GM12878 (cell line): Measurements from ENCODE around the gene PCDHB6. TPM values are rescaled to one million over a fixed set of nuclear protein-coding genes. Genes with fewer than 3 reads are reported as not detected.
A peak's percentile ranks its signal among the peaks of the same experiment; 100 is the strongest.
"Not testable (repeated sequence)": the region's sequence is repeated elsewhere in the genome, so short reads cannot be mapped to it uniquely, and the experiment has no call there.

ENCODE experiments used
- ATAC-seq: fragments of 200-7000 bp; cut with Tn5 transposase; 3 replicates; pipeline ENCODE4 v1.9.1; 2020; ENCODE audit warnings: mild to moderate bottlenecking, moderate library complexity
- BruUV-seq: library from RNA; stranded (reverse); fragments of 400-500 nt; replicated peaks from 2 replicates; lab custom pipeline; 2021; lab: Mats Ljungman, UMichigan
- CTCF ChIA-PET: fragments of 300-600 bp; sonication (Branson Sonifier 250); formaldehyde crosslinking; extraction: SDS; loops from one replicate; lab custom pipeline; 2021; ENCODE audit warnings: inconsistent platforms; lab: Yijun Ruan, JAX
- POLR2A ChIA-PET: fragments of 350-600 bp; formaldehyde crosslinking; extraction: SDS; loops from one replicate; lab custom pipeline; 2021; ENCODE audit warnings: inconsistent platforms; lab: Charles Lee
- RAD21 ChIA-PET: fragments of 300-600 bp; sonication (Branson Sonifier 250); formaldehyde crosslinking; loops from one replicate; lab custom pipeline; 2023; ENCODE audit warnings: antibody characterized with exemption; ENCODE audit not compliant: unreplicated experiment; lab: Charles Lee
- SMC1A ChIA-PET: fragments of 300-600 bp; sonication (Branson Sonifier 250); formaldehyde crosslinking; loops from one replicate; lab custom pipeline; 2023; ENCODE audit not compliant: unreplicated experiment, uncharacterized antibody; lab: Charles Lee
- DNase-seq: peaks from one replicate; pipeline ENCODE4 v3.0.0-alpha.2; 2011; ENCODE audit warnings: low read depth, low spot score
- FAIRE-seq: peaks from 3 replicates; lab custom pipeline; 2011; peaks lifted over from hg19 to GRCh38; lab: Jason Lieb, UNC
- H2AFZ ChIP-seq: 2 replicates; pipeline ENCODE4 v1.6.0; 2011; ENCODE audit warnings: low read depth, low read length, control low read depth; ENCODE audit not compliant: control insufficient read depth
- H3K27ac ChIP-seq: 2 replicates; pipeline ENCODE4 v1.5.1; 2011; ENCODE audit warnings: control low read depth; ENCODE audit not compliant: control insufficient read depth, insufficient read depth
- H3K27me3 ChIP-seq, 2 experiments: replicated peaks in 1 of 2; 2 replicates each; pipeline versions ENCODE4 v1.6.0 to v1.6.1; 2011; ENCODE audit warnings: low read length in 1 of 2; ENCODE audit not compliant: control insufficient read depth in 2 of 2, insufficient read depth in 2 of 2
- H3K36me3 ChIP-seq, 2 experiments: 2 replicates each; pipeline ENCODE4 v1.5.1; 2011; ENCODE audit warnings: low read length in 1 of 2; ENCODE audit not compliant: control insufficient read depth in 2 of 2, insufficient read depth in 2 of 2
- H3K4me1 ChIP-seq: 2 replicates; pipeline ENCODE4 v1.6.1; 2011; ENCODE audit warnings: mild to moderate bottlenecking, low read length, moderate library complexity, mixed read lengths; ENCODE audit not compliant: control insufficient read depth, insufficient read depth
- H3K4me2 ChIP-seq: 2 replicates; pipeline ENCODE4 v1.6.0; 2011; ENCODE audit warnings: control low read depth; ENCODE audit not compliant: control insufficient read depth, insufficient read depth
- H3K4me3 ChIP-seq: fragments of 200-600 bp; sonication (generic); 2 replicates; pipeline ENCODE4 v1.5.1; 2016
- H3K79me2 ChIP-seq: 2 replicates; pipeline ENCODE4 v1.6.0; 2011; ENCODE audit warnings: low read length; ENCODE audit not compliant: control insufficient read depth, insufficient read depth
- H3K9ac ChIP-seq: 2 replicates; pipeline ENCODE4 v1.8.0; 2011; ENCODE audit warnings: low read length, control low read depth, mixed read lengths; ENCODE audit not compliant: control insufficient read depth, insufficient read depth
- H3K9me3 ChIP-seq: replicated peaks from 3 replicates; pipeline ENCODE4 v1.5.1; 2011; ENCODE audit warnings: mild to moderate bottlenecking, low read length; ENCODE audit not compliant: control insufficient read depth, insufficient read depth
- H4K20me1 ChIP-seq: 2 replicates; pipeline ENCODE4 v1.6.0; 2011; ENCODE audit not compliant: control insufficient read depth, insufficient read depth
- ATF3 ChIP-seq: IDR thresholded peaks from 2 replicates; pipeline ENCODE4 v1.6.1; 2011; ENCODE audit warnings: low read depth, mild to moderate bottlenecking, low read length, moderate library complexity, borderline replicate concordance; ENCODE audit errors: extremely low read depth
- MEF2B ChIP-seq: fragments of 450-650 bp; IDR thresholded peaks from 2 replicates; pipeline ENCODE4 v1.6.1; 2018; ENCODE audit warnings: mild to moderate bottlenecking, moderate library complexity; ENCODE audit not compliant: partially characterized antibody, poor library complexity, severe bottlenecking
- RAD21 ChIP-seq: IDR thresholded peaks from 2 replicates; pipeline ENCODE4 v1.6.1; 2011; ENCODE audit warnings: mild to moderate bottlenecking, low read depth, low read length, moderate library complexity; ENCODE audit not compliant: insufficient read depth
- SREBF2 ChIP-seq: IDR thresholded peaks from 2 replicates; pipeline ENCODE4 v1.6.1; 2012; ENCODE audit warnings: mild to moderate bottlenecking, low read length
- ZNF217 ChIP-seq: fragments of 450-650 bp; IDR thresholded peaks from 2 replicates; pipeline ENCODE4 v1.6.1; 2017; ENCODE audit warnings: antibody characterized with exemption, mild to moderate bottlenecking
- WGBS: methylation state at CpG from one replicate; pipeline ENCODE4 v1.1.6; 2016; ENCODE audit warnings: low lambda C conversion rate; ENCODE audit not compliant: insufficient replicate concordance, insufficient coverage; ENCODE audit errors: missing lambda C conversion rate; 5-methylcytosine and 5-hydroxymethylcytosine counted together
- in situ Hi-C: fragments of 300-500 bp; cut with MboI; formaldehyde crosslinking; loops from 9 replicates; pipeline ENCODE4 v1.14.3; 2018; ENCODE audit warnings: mixed read lengths
- intact Hi-C: fragments of 100-400 bp; cut with micrococcal nuclease; formaldehyde crosslinking; loops from one replicate; pipeline ENCODE4 v1.14.2; 2022; ENCODE audit not compliant: unreplicated experiment
- polyA plus RNA-seq, 11 experiments: library from polyadenylated mRNA; depleted of rRNA in 4 of 11; unstranded in 6 of 11; stranded (reverse) in 5 of 11; fragments of >200 nt; fragmentation: Nextera tagmentation in 4 of 11; fragmentation: Illumina TruSeq in 1 of 11; extraction: Ambion mirVana in 4 of 11; extraction: Trizol in 1 of 11; gene quantifications; 1 replicate in 1 of 11; 2 replicates in 10 of 11; pipeline versions ENCODE4 v1.2.1 to v1.2.3, GENCODE V29; 2011 to 2016; ENCODE audit warnings: inconsistent platforms in 2 of 11, missing spikeins in 2 of 11, low read depth in 1 of 11
- total RNA-seq, 4 experiments: library from RNA; depleted of rRNA in 3 of 4; stranded (reverse); fragments of >200 nt in 3 of 4; fragmentation: Illumina TruSeq in 1 of 4; extraction: Trizol in 1 of 4; gene quantifications; 2 replicates each; pipeline versions ENCODE4 v1.2.1 to v1.2.3, GENCODE V29; 2013 to 2021
- TF ChIP-seq, protein P1 (sequence below), 3 experiments: IDR thresholded peaks in 2 of 3; conservative IDR thresholded peaks in 1 of 3; 2 replicates each; pipeline ENCODE4 v1.5.1; 2011; ENCODE audit warnings: low read depth in 3 of 3, low read length in 3 of 3, mild to moderate bottlenecking in 3 of 3, control low read depth in 2 of 3, moderate library complexity in 2 of 3, inconsistent platforms in 1 of 3, mixed read lengths in 1 of 3; ENCODE audit not compliant: control insufficient read depth in 2 of 3, insufficient read depth in 1 of 3; ENCODE audit errors: extremely low read depth in 1 of 3

Gene PCDHB6
- total and polyA plus RNA-seq, 10 of the 15 experiments (the other 5 are each of a cell fraction or from before 2014, with no cell fraction given), result not detected

DNA sequence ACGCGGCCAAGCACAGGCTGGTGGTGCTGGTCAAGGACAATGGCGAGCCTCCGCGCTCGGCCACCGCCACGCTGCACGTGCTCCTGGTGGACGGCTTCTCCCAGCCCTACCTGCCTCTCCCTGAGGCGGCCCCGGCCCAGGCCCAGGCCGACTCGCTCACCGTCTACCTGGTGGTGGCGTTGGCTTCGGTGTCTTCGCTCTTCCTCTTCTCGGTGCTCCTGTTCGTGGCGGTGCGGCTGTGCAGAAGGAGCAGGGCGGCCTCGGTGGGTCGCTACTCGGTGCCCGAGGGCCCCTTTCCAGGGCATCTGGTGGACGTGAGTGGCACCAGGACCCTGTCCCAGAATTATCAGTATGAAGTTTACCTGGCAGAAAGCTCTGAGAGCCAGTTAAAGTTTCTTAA is 8.0 kb downstream of the PCDHB6 start:
- H3K4me3 ChIP-seq, H4K20me1 ChIP-seq, H2AFZ ChIP-seq, ATAC-seq, H3K4me2 ChIP-seq, H3K9ac ChIP-seq, BruUV-seq, FAIRE-seq, H3K79me2 ChIP-seq, CTCF ChIA-PET, H3K27me3 ChIP-seq, RAD21 ChIA-PET, in situ Hi-C loops, DNase-seq, H3K9me3 ChIP-seq, H3K36me3 ChIP-seq, POLR2A ChIA-PET, H3K4me1 ChIP-seq, H3K27ac ChIP-seq, intact Hi-C loops, SMC1A ChIA-PET: not testable (repeated sequence)
- WGBS, result 78% methylated on average over 20 of the region's 28 CpGs

DNA sequence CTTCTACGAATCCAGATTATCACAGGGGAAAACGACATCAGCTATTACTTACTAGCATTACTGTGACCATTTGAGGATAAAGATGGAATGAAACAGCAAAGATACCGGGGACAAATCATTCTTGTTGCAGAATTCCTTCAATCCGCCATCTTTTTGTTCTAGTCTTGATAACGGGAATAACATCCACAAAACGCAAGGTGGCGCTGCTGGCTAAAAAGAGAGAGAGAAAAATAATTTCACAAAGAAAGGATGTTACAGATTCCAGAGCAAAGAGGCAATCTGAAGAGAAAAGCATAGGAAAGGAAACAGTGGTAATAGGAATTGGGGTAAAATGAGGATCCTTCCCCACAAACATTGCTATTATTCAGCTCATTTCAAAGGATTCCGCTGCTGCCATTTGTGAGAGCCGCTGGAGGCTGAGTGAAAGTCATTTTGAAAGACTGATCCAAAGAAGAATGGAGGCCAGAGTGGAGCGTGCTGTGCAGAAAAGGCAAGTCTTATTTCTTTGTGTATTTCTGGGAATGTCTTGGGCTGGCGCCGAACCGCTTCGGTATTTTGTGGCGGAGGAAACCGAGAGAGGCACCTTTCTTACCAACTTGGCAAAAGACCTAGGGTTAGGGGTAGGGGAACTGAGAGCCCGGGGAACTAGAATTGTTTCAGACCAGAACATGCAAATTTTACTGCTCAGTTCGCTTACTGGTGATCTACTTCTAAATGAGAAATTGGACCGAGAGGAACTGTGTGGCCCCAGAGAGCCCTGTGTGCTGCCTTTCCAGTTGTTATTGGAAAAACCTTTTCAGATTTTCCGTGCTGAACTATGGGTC is 22.7 kb downstream of the PCDHB6 start, which contains the start of gene PCDHB7:
TSS of gene PCDHB7 (plus strand) at position 264 of the 824 bp plus-strand sequence. CDS start at position 456, 192 bp downstream.
- intact Hi-C loops, result no loop called here
- Histone ChIP-seq H3K27me3 (no peaks in the 10 kb centered on the region), H3K36me3 (no peaks in the 10 kb centered on the region), H3K9ac (no peak within 1 kb of the TSS), H3K9me3 (no peaks in the 10 kb centered on the region; the same call in 2 of the 3 replicates), H3K4me2 (no peak within 1 kb of the TSS), H3K27ac (no peak within 1 kb of the TSS), H3K4me3 (no peak within 1 kb of the TSS), H4K20me1 (no peaks in the 10 kb centered on the region), H3K4me1 (no peaks in the 10 kb centered on the region), H2AFZ (no peak within 1 kb of the TSS), H3K79me2 (no peaks in the 10 kb centered on the region)
- CTCF ChIA-PET, result no interaction called here
- ATAC-seq, result no peak
- no TSS peak for BruUV-seq
- SMC1A ChIA-PET, result no interaction called here
- FAIRE-seq, result no peak
- in situ Hi-C loops, result no loop called here
- WGBS, result 34% methylated on average over 20 of the region's 20 CpGs
- POLR2A ChIA-PET, result no interaction called here
- RAD21 ChIA-PET, result no interaction called here
- TF ChIP-seq MEF2B, result no peak
- TF ChIP-seq ATF3, result no peak
- TF ChIP-seq, protein P1, sequence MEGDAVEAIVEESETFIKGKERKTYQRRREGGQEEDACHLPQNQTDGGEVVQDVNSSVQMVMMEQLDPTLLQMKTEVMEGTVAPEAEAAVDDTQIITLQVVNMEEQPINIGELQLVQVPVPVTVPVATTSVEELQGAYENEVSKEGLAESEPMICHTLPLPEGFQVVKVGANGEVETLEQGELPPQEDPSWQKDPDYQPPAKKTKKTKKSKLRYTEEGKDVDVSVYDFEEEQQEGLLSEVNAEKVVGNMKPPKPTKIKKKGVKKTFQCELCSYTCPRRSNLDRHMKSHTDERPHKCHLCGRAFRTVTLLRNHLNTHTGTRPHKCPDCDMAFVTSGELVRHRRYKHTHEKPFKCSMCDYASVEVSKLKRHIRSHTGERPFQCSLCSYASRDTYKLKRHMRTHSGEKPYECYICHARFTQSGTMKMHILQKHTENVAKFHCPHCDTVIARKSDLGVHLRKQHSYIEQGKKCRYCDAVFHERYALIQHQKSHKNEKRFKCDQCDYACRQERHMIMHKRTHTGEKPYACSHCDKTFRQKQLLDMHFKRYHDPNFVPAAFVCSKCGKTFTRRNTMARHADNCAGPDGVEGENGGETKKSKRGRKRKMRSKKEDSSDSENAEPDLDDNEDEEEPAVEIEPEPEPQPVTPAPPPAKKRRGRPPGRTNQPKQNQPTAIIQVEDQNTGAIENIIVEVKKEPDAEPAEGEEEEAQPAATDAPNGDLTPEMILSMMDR (IDR thresholded peaks at IDR 0.05 in 2 of 3, conservative IDR thresholded peaks at IDR 0.05 in 1 of 3; ENCODE audit: control insufficient read depth in 2 of 3, extremely low read depth in 1 of 3, insufficient read depth in 1 of 3, low read depth in 3 of 3, low read length in 3 of 3), result peak in 2 of 3 experiments; percentile 7 to 31; a peak in 1 of 6 replicates
- peak; percentile 35; the same call in 1 of the 2 replicates for TF ChIP-seq RAD21
- TF ChIP-seq ZNF217, result no peak
- no peak for TF ChIP-seq SREBF2
- no peak for DNase-seq
